K562 (cell line): ENCODE results near the gene ZKSCAN3. TPM values are rescaled to one million over a fixed set of nuclear protein-coding genes. Genes with fewer than 3 reads are reported as not detected.

Experiments
- ARHGAP35 ChIP-seq: fragments of 450-650 bp; IDR thresholded peaks from 2 replicates; pipeline ENCODE4 v1.6.1; 2018; ENCODE audit not compliant: partially characterized antibody
- C11orf30 ChIP-seq: fragments of 450-650 bp; IDR thresholded peaks from 2 replicates; pipeline ENCODE4 v1.6.1; 2016; ENCODE audit warnings: low read depth, mild to moderate bottlenecking
- CEBPB ChIP-seq: fragments of 450-650 bp; IDR thresholded peaks from 2 replicates; pipeline ENCODE4 v1.6.1; 2016; ENCODE audit warnings: missing genetic modification characterization, missing compliant biosample characterization
- CEBPG ChIP-seq, 3 experiments: fragments of 200-800 bp in 1 of 3; sonication (Bioruptor generic) in 1 of 3; sonication (generic) in 1 of 3; formaldehyde crosslinking in 1 of 3; IDR thresholded peaks in 2 of 3; conservative IDR thresholded peaks in 1 of 3; 2 replicates each; pipeline versions ENCODE4 v1.6.1 to v1.8.0; 2016 to 2022; ENCODE audit warnings: missing compliant biosample characterization in 2 of 3, missing genetic modification characterization in 2 of 3, mild to moderate bottlenecking in 1 of 3, missing genetic modification reagents in 1 of 3
- CXXC5 ChIP-seq: fragments of 250-450 bp; sonication (Bioruptor Pico); IDR thresholded peaks from 2 replicates; pipeline ENCODE4 v1.8.0; 2022; ENCODE audit warnings: inconsistent platforms, mild to moderate bottlenecking, moderate library complexity
- DPF2 ChIP-seq: fragments of 450-650 bp; IDR thresholded peaks from 2 replicates; pipeline ENCODE4 v1.6.1; 2016
- E2F6 ChIP-seq, 2 experiments: IDR thresholded peaks; 2 replicates each; pipeline ENCODE4 v1.6.1; 2011; ENCODE audit warnings: borderline replicate concordance in 1 of 2, control low read depth in 1 of 2, low read depth in 1 of 2, low read length in 1 of 2, mild to moderate bottlenecking in 1 of 2, mixed read lengths in 1 of 2, moderate library complexity in 1 of 2; ENCODE audit not compliant: insufficient read depth in 1 of 2, insufficient read length in 1 of 2, poor library complexity in 1 of 2, severe bottlenecking in 1 of 2; ENCODE audit errors: extremely low read depth in 1 of 2
- EHMT2 ChIP-seq: fragments of 450-650 bp; IDR thresholded peaks from 2 replicates; pipeline ENCODE4 v1.6.1; 2018; ENCODE audit warnings: antibody characterized with exemption
- KDM1A ChIP-seq, 2 experiments: fragments of 450-650 bp; IDR thresholded peaks; 2 replicates each; pipeline ENCODE4 v1.6.1; 2016; ENCODE audit warnings: mild to moderate bottlenecking in 2 of 2
- MGA ChIP-seq: fragments of 450-650 bp; IDR thresholded peaks from 2 replicates; pipeline ENCODE4 v1.6.1; 2016; ENCODE audit warnings: mild to moderate bottlenecking, moderate library complexity
- POU5F1 ChIP-seq: fragments of 150-350 bp; IDR thresholded peaks from 2 replicates; pipeline ENCODE4 v1.6.1; 2014; ENCODE audit warnings: borderline replicate concordance, low read length, low read depth, mild to moderate bottlenecking; ENCODE audit not compliant: partially characterized antibody
- SMARCA4 ChIP-seq: fragments of 450-650 bp; IDR thresholded peaks from 2 replicates; pipeline ENCODE4 v1.6.1; 2016
- STAT5A ChIP-seq: IDR thresholded peaks from 2 replicates; pipeline ENCODE4 v1.6.1; 2012; ENCODE audit warnings: low read length, inconsistent platforms, borderline replicate concordance
- TAF9B ChIP-seq: fragments of 450-650 bp; IDR thresholded peaks from 2 replicates; pipeline ENCODE4 v1.6.1; 2018; ENCODE audit warnings: mild to moderate bottlenecking; ENCODE audit not compliant: partially characterized antibody
- ZNF589 ChIP-seq: fragments of 200-800 bp; sonication (Bioruptor generic); IDR thresholded peaks from 2 replicates; pipeline ENCODE4 v1.6.1; 2016; ENCODE audit warnings: low read depth, missing genetic modification characterization, missing compliant biosample characterization
- polyA plus RNA-seq, 8 experiments: library from polyadenylated mRNA; depleted of rRNA in 4 of 8; stranded (reverse) in 5 of 8; unstranded in 3 of 8; fragments of >200 nt; fragmentation: Nextera tagmentation in 2 of 8; fragmentation: Illumina TruSeq in 1 of 8; extraction: Ambion mirVana in 2 of 8; extraction: Trizol in 1 of 8; gene quantifications; 2 replicates each; pipeline versions ENCODE4 v1.2.1 to v1.2.3, GENCODE V29; 2011 to 2014; ENCODE audit warnings: inconsistent platforms in 1 of 8, missing spikeins in 1 of 8
- total RNA-seq, 7 experiments: library from RNA; depleted of rRNA in 6 of 7; stranded (reverse); fragments of >200 nt in 6 of 7; fragmentation: Illumina TruSeq in 2 of 7; extraction: Trizol in 2 of 7; gene quantifications; 2 replicates each; pipeline versions ENCODE4 v1.2.1 to v1.2.3, GENCODE V29; 2011 to 2021; ENCODE audit warnings: low replicate concordance in 1 of 7

The ZKSCAN3 gene
- total and polyA plus RNA-seq, 9 of the 15 experiments (the other 6 are each of a cell fraction or from before 2014, with no cell fraction given) = 3.0 to 12.4 (median 10.2) TPM

- TF ChIP-seq E2F6 (IDR thresholded peaks at IDR 0.05; ENCODE audit: borderline replicate concordance in 1 of 2, extremely low read depth in 1 of 2, insufficient read depth in 1 of 2, insufficient read length in 1 of 2, low read depth in 1 of 2, low read length in 1 of 2, poor library complexity in 1 of 2, severe bottlenecking in 1 of 2) (no peak), C11orf30 (peak; percentile 31; the same call in 1 of the 2 replicates), DPF2 (peak; percentile 37; the same call in 1 of the 2 replicates), TAF9B (no peak), POU5F1 (no peak), CXXC5 (CRISPR knock-in tag) (peak; percentile 13; the same call in 1 of the 2 replicates), ARHGAP35 (no peak), CEBPB (tag) (peak; percentile 74), KDM1A (IDR thresholded peaks at IDR 0.05) (peak; percentile 35 to 52; a peak in 1 of 4 replicates), EHMT2 (0 out of 2 replicates have a peak, but pooled peaks have one; percentile 34), SMARCA4 (0 out of 2 replicates have a peak, but pooled peaks have one; percentile 20), ZNF589 (0 out of 2 replicates have a peak, but pooled peaks have one; percentile 36), CEBPG (CRISPR knock-in tag; IDR thresholded peaks at IDR 0.05) (no peak), CEBPG (tag; conservative IDR thresholded peaks at IDR 0.05 in 1 of 2, IDR thresholded peaks at IDR 0.05 in 1 of 2) (0 out of 4 replicates have a peak, but pooled peaks of 1 of the 2 experiments have one; percentile 33), STAT5A (0 out of 2 replicates have a peak, but pooled peaks have one; percentile 36), MGA (no peak)
Observed at GRCh38 chr6:28408076-28408802, 58.5 kb downstream of the ZKSCAN3 start (continued).
